Measurements from ENCODE around the gene RBMS1. TPM values are rescaled to one million over a fixed set of nuclear protein-coding genes. Genes with fewer than 3 reads are reported as not detected.

RBMS1 gene
- total RNA-seq, 1 donor from 2014 or later: 93.3 TPM

DNA sequence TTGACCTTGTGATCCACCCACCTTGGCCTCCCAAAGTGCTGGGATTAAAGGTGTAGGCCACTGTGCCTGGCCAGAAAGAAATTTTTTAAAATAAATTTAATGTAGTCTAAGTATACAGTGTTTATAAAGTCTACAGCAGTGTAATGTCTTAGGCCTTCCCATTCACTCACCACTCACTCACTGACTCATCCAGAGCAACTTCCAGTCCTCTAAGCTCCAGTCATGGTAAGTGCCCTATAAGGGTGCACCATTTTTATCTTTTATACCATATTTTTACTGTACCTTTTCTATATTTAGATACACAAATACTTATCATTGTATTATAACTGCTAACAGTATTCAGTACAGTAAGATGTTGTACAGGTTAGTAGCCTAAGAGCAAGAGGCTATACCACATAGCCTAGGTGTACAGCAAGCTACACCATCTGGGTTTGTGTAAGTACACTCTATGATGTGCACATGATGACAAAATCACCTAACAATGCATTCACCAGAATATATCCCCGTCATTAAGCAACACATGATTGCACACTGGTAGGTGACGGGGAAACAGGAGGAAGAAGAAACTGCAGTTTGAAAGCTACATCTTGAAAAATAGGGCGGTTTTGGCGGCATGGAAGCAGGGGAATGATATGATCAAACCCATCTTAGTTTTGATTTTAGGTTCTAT, 188.4 kb downstream of the RBMS1 start:
- no peak overlapping the region for H3K4me3 ChIP-seq
- peaks cover 12% of the 10 kb centered on the region for H3K4me1 ChIP-seq
- TF ChIP-seq POLR2AphosphoS5 (IDR thresholded peaks at IDR 0.05; ENCODE audit: insufficient read depth in 1 of 2, low read depth in 1 of 2) (no peak), CTCF (IDR thresholded peaks at IDR 0.05) (no peak), POLR2A (IDR thresholded peaks at IDR 0.05) (no peak)
- DNase-seq (ENCODE audit: extremely low spot score in 2 of 2): no peak
- no peaks in the 10 kb centered on the region for H3K27me3 ChIP-seq
- H3K9me3 ChIP-seq: no peaks in the 10 kb centered on the region
- H3K27ac ChIP-seq: no peak overlapping the region
- intact Hi-C loops (cut with DNase I): no loop called here
- H3K36me3 ChIP-seq: peaks cover 0 to 9% of the 10 kb centered on the region in 2 donors

- peaks cover 0 to 26% of the 10 kb centered on the region in 2 donors for H3K36me3 ChIP-seq
- intact Hi-C loops (cut with DNase I): no loop called here
- H3K4me3 ChIP-seq: no peak overlapping the region
- H3K27ac ChIP-seq: no peak overlapping the region
- H3K9me3 ChIP-seq: no peaks in the 10 kb centered on the region
- no peak for DNase-seq (ENCODE audit: extremely low spot score in 2 of 2)
- no peaks in the 10 kb centered on the region for H3K27me3 ChIP-seq
- no peak for TF ChIP-seq POLR2AphosphoS5 (IDR thresholded peaks at IDR 0.05; ENCODE audit: insufficient read depth in 1 of 2, low read depth in 1 of 2)
- no peak for TF ChIP-seq POLR2A (IDR thresholded peaks at IDR 0.05)
- no peak for TF ChIP-seq CTCF (IDR thresholded peaks at IDR 0.05)
- no peaks in the 10 kb centered on the region for H3K4me1 ChIP-seq
These were observed 190.1 kb downstream of the RBMS1 start for GRCh38 chr2:160303527-160303926.

DNA sequence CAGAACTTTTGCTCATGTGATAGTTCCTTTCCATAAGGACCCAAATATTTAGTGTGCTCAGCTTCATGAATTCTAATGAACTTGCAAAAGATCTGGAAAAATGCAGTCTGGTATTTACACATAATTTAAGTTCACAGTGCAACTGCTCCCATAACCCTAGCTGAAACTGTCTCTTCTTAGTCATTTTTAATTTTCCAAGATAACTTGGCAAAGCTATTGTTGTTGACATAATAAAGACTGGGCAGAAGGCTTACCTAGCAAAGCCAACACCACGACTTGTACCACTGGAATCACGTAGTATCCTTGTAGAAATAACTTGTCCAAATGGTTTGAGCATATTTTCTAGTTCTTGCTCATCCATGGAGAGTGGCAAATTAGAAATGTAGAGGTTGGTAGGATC, 190.5 kb downstream of the RBMS1 start:
- intact Hi-C loops (cut with DNase I): no loop called here
- H3K27ac ChIP-seq: no peak overlapping the region
- no peaks in the 10 kb centered on the region for H3K27me3 ChIP-seq
- no peak overlapping the region for H3K4me3 ChIP-seq
- DNase-seq (ENCODE audit: extremely low spot score in 2 of 2): no peak
- peaks cover 0 to 26% of the 10 kb centered on the region in 2 donors for H3K36me3 ChIP-seq
- TF ChIP-seq POLR2A (IDR thresholded peaks at IDR 0.05) (no peak), CTCF (IDR thresholded peaks at IDR 0.05) (no peak), POLR2AphosphoS5 (IDR thresholded peaks at IDR 0.05; ENCODE audit: insufficient read depth in 1 of 2, low read depth in 1 of 2) (no peak)
- no peaks in the 10 kb centered on the region for H3K9me3 ChIP-seq
- H3K4me1 ChIP-seq: no peaks in the 10 kb centered on the region

- intact Hi-C loops (cut with DNase I): no loop called here
- H3K4me1 ChIP-seq: no peaks in the 10 kb centered on the region
- no peak for DNase-seq (ENCODE audit: extremely low spot score in 2 of 2)
- no peak for TF ChIP-seq POLR2A (IDR thresholded peaks at IDR 0.05)
- TF ChIP-seq CTCF (IDR thresholded peaks at IDR 0.05): no peak
- TF ChIP-seq POLR2AphosphoS5 (IDR thresholded peaks at IDR 0.05; ENCODE audit: insufficient read depth in 1 of 2, low read depth in 1 of 2): no peak
- no peak overlapping the region for H3K27ac ChIP-seq
- no peaks in the 10 kb centered on the region for H3K27me3 ChIP-seq
- peaks cover 0 to 32% of the 10 kb centered on the region in 2 donors for H3K36me3 ChIP-seq
- H3K9me3 ChIP-seq: no peaks in the 10 kb centered on the region
- H3K4me3 ChIP-seq: no peak overlapping the region
These were observed 192.2 kb downstream of the RBMS1 start for GRCh38 chr2:160301420-160301819.

- no peak overlapping the region for H3K27ac ChIP-seq
- no peaks in the 10 kb centered on the region for H3K9me3 ChIP-seq
- TF ChIP-seq POLR2A (IDR thresholded peaks at IDR 0.05) (no peak), CTCF (IDR thresholded peaks at IDR 0.05) (no peak), POLR2AphosphoS5 (IDR thresholded peaks at IDR 0.05; ENCODE audit: insufficient read depth in 1 of 2, low read depth in 1 of 2) (no peak)
- DNase-seq (ENCODE audit: extremely low spot score in 2 of 2): no peak
- intact Hi-C loops (cut with DNase I): no loop called here
- peaks cover 7% of the 10 kb centered on the region for H3K4me1 ChIP-seq
- H3K4me3 ChIP-seq: no peak overlapping the region
- H3K27me3 ChIP-seq: no peaks in the 10 kb centered on the region
- H3K36me3 ChIP-seq: peaks cover 0 to 32% of the 10 kb centered on the region in 2 donors
These were observed 193.4 kb downstream of the RBMS1 start for GRCh38 chr2:160300203-160300602.

Data from vagina (tissue), 2 donors.